Activated T-helper 17 cell treated with anti-CD3 and anti-CD28 coated beads, Interleukin-2, amount 50 U/mL, for 72 hours (primary cell): ENCODE results near the gene SPINDOC. TPM values are rescaled to one million over a fixed set of nuclear protein-coding genes. Genes with fewer than 3 reads are reported as not detected.

Experiments
- ATAC-seq: fragments of 150-1000 bp; cut with Tn5 transposase; replicated peaks from 2 replicates; pipeline ENCODE4 v1.10.0; 2021; ENCODE audit warnings: mild to moderate bottlenecking, moderate library complexity
- H3K27ac Mint-ChIP-seq: one replicate; pipeline ENCODE4 v1.8.0; 2022; ENCODE audit warnings: mixed read lengths
- H3K27me3 Mint-ChIP-seq: one replicate; pipeline ENCODE4 v1.8.0; 2022; ENCODE audit warnings: mixed read lengths
- H3K36me3 Mint-ChIP-seq: one replicate; pipeline ENCODE4 v1.8.0; 2022; ENCODE audit warnings: low read depth, mild to moderate bottlenecking, mixed read lengths
- H3K4me1 Mint-ChIP-seq: one replicate; pipeline ENCODE4 v1.8.0; 2022; ENCODE audit warnings: mixed read lengths
- H3K4me3 Mint-ChIP-seq: one replicate; pipeline ENCODE4 v1.8.0; 2022; ENCODE audit warnings: mild to moderate bottlenecking, mixed read lengths
- H3K9me3 Mint-ChIP-seq: one replicate; pipeline ENCODE4 v1.8.0; 2022; ENCODE audit warnings: mixed read lengths
- total RNA-seq, 2 donors: library from RNA; stranded (reverse); gene quantifications; one replicate each; pipeline ENCODE4 v1.2.3, GENCODE V29; 2022

Gene SPINDOC
- 10 to 100 TPM; 26.0 to 51.8 TPM for total RNA-seq

GRCh38 chr11:63813035-63813562 is at the start of gene SPINDOC:
TSS of gene SPINDOC (plus strand) at chr11:63813456. CDS start at chr11:63813687, 231 bp downstream.
- Mint-ChIP-seq H3K4me1 (peaks cover 19% of the 10 kb centered on the region), H3K4me3 (peak within 1 kb of the TSS; percentile 80), H3K27me3 (no peaks in the 10 kb centered on the region), H3K27ac (peak within 1 kb of the TSS; percentile 28), H3K36me3 (peaks cover 32% of the 10 kb centered on the region), H3K9me3 (no peaks in the 10 kb centered on the region)
- peak; percentile 93 for ATAC-seq

GRCh38 chr11:63763496-63764339 is 49.5 kb upstream of the SPINDOC start:
- Mint-ChIP-seq H3K9me3 (no peaks in the 10 kb centered on the region), H3K36me3 (peaks cover 13% of the 10 kb centered on the region), H3K27ac (no peak overlapping the region)

GRCh38 chr11:63764340-63764678 is 48.9 kb upstream of the SPINDOC start:
- Mint-ChIP-seq H3K9me3 (no peaks in the 10 kb centered on the region), H3K27ac (no peak overlapping the region), H3K4me3 (no peak overlapping the region), H3K36me3 (peaks cover 7% of the 10 kb centered on the region), H3K27me3 (no peaks in the 10 kb centered on the region), H3K4me1 (peaks cover 8% of the 10 kb centered on the region)
- no peak for ATAC-seq

More at GRCh38 chr11:63763496-63764339, 49.5 kb upstream of the SPINDOC start:
- Mint-ChIP-seq H3K27me3 (no peaks in the 10 kb centered on the region), H3K4me3 (no peak overlapping the region), H3K4me1 (peaks cover 8% of the 10 kb centered on the region)
- no peak for ATAC-seq

GRCh38 chr11:63764679-63765647 is 48.3 kb upstream of the SPINDOC start:
- no peaks in the 10 kb centered on the region for H3K9me3 Mint-ChIP-seq
- peaks cover 7% of the 10 kb centered on the region for H3K36me3 Mint-ChIP-seq
- H3K4me1 Mint-ChIP-seq, result peaks cover 8% of the 10 kb centered on the region
- H3K27ac Mint-ChIP-seq, result no peak overlapping the region
- no peak for ATAC-seq
- no peaks in the 10 kb centered on the region for H3K27me3 Mint-ChIP-seq
- no peak overlapping the region for H3K4me3 Mint-ChIP-seq

- no peak overlapping the region for H3K27ac Mint-ChIP-seq
- peaks cover 7% of the 10 kb centered on the region for H3K36me3 Mint-ChIP-seq
- no peaks in the 10 kb centered on the region for H3K27me3 Mint-ChIP-seq
- peaks cover 8% of the 10 kb centered on the region for H3K4me1 Mint-ChIP-seq
- peak overlapping the region; percentile 9 for H3K4me3 Mint-ChIP-seq
- H3K9me3 Mint-ChIP-seq, result no peaks in the 10 kb centered on the region
- no peak for ATAC-seq
Observed at GRCh38 chr11:63765688-63766241, 47.5 kb upstream of the SPINDOC start.

- H3K36me3 Mint-ChIP-seq, result peaks cover 7% of the 10 kb centered on the region
- H3K27ac Mint-ChIP-seq, result peak overlapping the region; percentile 92
- peak overlapping the region; percentile 96 for H3K4me3 Mint-ChIP-seq
- no peaks in the 10 kb centered on the region for H3K9me3 Mint-ChIP-seq
- peaks cover 4% of the 10 kb centered on the region for H3K27me3 Mint-ChIP-seq
- peaks cover 8% of the 10 kb centered on the region for H3K4me1 Mint-ChIP-seq
- no peak for ATAC-seq
Observed at GRCh38 chr11:63766531-63767235, 46.6 kb upstream of the SPINDOC start.

- Mint-ChIP-seq H3K27ac (peak overlapping the region; percentile 92), H3K4me3 (peak overlapping the region; percentile 96), H3K4me1 (peaks cover 8% of the 10 kb centered on the region), H3K27me3 (peaks cover 4% of the 10 kb centered on the region), H3K36me3 (peaks cover 7% of the 10 kb centered on the region), H3K9me3 (no peaks in the 10 kb centered on the region)
- ATAC-seq, result peak; percentile 51
Observed at GRCh38 chr11:63767267-63767564, 46.0 kb upstream of the SPINDOC start.

- H3K9me3 Mint-ChIP-seq, result no peaks in the 10 kb centered on the region
- peak overlapping the region; percentile 96 for H3K4me3 Mint-ChIP-seq
- H3K27me3 Mint-ChIP-seq, result peaks cover 4% of the 10 kb centered on the region
- H3K36me3 Mint-ChIP-seq, result peaks cover 7% of the 10 kb centered on the region
- ATAC-seq, result peak; percentile 34
- H3K4me1 Mint-ChIP-seq, result peaks cover 8% of the 10 kb centered on the region
- peak overlapping the region; percentile 92 for H3K27ac Mint-ChIP-seq
Observed at GRCh38 chr11:63767565-63768236, 45.6 kb upstream of the SPINDOC start.

- no peaks in the 10 kb centered on the region for H3K9me3 Mint-ChIP-seq
- peak; percentile 67 for ATAC-seq
- H3K27ac Mint-ChIP-seq, result peak within 1 kb of the TSS; percentile 92
- peaks cover 7% of the 10 kb centered on the region for H3K36me3 Mint-ChIP-seq
- H3K4me3 Mint-ChIP-seq, result peak within 1 kb of the TSS; percentile 96
- peaks cover 8% of the 10 kb centered on the region for H3K27me3 Mint-ChIP-seq
- H3K4me1 Mint-ChIP-seq, result peaks cover 8% of the 10 kb centered on the region
Observed at GRCh38 chr11:63768237-63769041, 44.8 kb upstream of the SPINDOC start, which contains the start of gene ZFTA. TSS of gene ZFTA (minus strand) at chr11:63768775. CDS start at chr11:63768622, 153 bp downstream.

GRCh38 chr11:63769042-63769713 is 44.1 kb upstream of the SPINDOC start:
- Mint-ChIP-seq H3K4me3 (no peak overlapping the region), H3K27me3 (peaks cover 8% of the 10 kb centered on the region), H3K36me3 (peaks cover 7% of the 10 kb centered on the region), H3K9me3 (no peaks in the 10 kb centered on the region), H3K27ac (no peak overlapping the region), H3K4me1 (peaks cover 8% of the 10 kb centered on the region)
- ATAC-seq, result peak; percentile 33

- no peak for ATAC-seq
- Mint-ChIP-seq H3K27me3 (peaks cover 8% of the 10 kb centered on the region), H3K9me3 (no peaks in the 10 kb centered on the region), H3K27ac (no peak overlapping the region), H3K4me1 (peaks cover 8% of the 10 kb centered on the region), H3K36me3 (peaks cover 7% of the 10 kb centered on the region), H3K4me3 (peak overlapping the region; percentile 31)
Observed at GRCh38 chr11:63769714-63770455, 43.4 kb upstream of the SPINDOC start.

- no peak overlapping the region for H3K27ac Mint-ChIP-seq
- H3K27me3 Mint-ChIP-seq, result peaks cover 8% of the 10 kb centered on the region
- peaks cover 8% of the 10 kb centered on the region for H3K4me1 Mint-ChIP-seq
- H3K9me3 Mint-ChIP-seq, result no peaks in the 10 kb centered on the region
- H3K4me3 Mint-ChIP-seq, result no peak overlapping the region
- H3K36me3 Mint-ChIP-seq, result peaks cover 7% of the 10 kb centered on the region
- no peak for ATAC-seq
Observed at GRCh38 chr11:63770763-63771162, 42.5 kb upstream of the SPINDOC start.
